GM21737 (cell line): Measurements from ENCODE around the gene EMC8.

Experiments used
- ATAC-seq: cut with Tn5 transposase; IDR thresholded peaks from one replicate; pipeline ENCODE4 v1.9.1; 2021; ENCODE audit warnings: mild to moderate bottlenecking, moderate library complexity; ENCODE audit not compliant: unreplicated experiment

The EMC8 gene

DNA sequence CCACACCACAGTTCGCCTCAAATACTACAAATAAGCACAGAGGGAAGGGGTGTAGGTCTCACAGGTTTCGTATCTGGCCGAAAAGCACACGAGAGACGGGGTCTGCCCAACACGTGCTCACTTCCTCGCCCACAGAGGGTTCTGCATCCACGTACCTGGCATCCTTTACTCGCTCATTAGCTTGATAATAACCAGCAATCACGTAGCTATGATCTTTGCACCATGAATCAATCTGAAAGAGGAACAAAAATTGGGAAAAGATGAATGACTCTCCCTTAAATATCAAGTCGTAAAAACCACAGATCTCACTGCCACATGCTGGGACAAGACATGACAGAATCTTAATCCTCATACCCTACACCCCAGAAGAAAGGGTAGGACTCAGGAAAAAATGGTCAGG, 10.5 kb downstream of the EMC8 start:
- ATAC-seq: no peak

DNA sequence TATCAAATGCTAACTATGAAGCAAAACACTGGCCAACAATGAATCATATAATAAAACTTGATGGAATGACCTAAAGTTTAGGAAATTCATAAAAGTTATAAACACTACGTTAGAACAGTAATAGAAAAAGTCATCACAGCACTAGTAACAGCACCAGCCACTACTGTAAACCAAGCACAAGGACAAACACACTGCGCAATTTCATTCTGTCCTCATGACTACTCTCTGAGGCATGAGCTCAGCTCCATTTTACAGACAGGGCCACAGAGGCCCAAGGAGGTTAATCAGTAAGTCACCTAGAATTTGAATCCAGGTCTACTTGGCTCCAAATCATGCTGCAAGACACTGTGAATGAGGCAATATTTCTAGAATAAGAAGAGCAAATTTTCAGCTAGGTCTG, 13.4 kb downstream of the EMC8 start:
- ATAC-seq: no peak

DNA sequence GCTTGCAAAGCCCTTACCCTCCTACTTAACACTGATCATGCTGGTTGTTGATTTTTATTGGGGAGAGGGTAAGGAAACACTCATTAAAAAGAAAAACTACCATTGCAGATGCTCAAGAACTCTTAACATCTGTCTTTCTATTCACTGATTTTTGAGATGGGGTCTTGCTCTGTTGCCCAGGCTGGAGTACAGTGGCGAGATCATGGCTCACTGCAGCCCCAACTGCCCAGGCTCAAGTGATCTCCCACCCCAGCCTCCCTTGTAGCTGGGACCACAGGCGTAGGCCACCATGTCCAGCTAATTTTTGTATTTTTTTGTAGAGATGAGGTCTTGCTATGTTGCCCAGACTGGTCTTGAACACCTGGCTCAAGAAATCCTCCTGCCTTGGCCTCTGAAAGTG, 14.5 kb downstream of the EMC8 start:
- ATAC-seq: no peak

GRCh38 chr16:85783441-85783840, 15.9 kb downstream of the EMC8 start:
- ATAC-seq: no peak

- no peak for ATAC-seq
These were observed 16.9 kb downstream of the EMC8 start for GRCh38 chr16:85782451-85782850.

DNA sequence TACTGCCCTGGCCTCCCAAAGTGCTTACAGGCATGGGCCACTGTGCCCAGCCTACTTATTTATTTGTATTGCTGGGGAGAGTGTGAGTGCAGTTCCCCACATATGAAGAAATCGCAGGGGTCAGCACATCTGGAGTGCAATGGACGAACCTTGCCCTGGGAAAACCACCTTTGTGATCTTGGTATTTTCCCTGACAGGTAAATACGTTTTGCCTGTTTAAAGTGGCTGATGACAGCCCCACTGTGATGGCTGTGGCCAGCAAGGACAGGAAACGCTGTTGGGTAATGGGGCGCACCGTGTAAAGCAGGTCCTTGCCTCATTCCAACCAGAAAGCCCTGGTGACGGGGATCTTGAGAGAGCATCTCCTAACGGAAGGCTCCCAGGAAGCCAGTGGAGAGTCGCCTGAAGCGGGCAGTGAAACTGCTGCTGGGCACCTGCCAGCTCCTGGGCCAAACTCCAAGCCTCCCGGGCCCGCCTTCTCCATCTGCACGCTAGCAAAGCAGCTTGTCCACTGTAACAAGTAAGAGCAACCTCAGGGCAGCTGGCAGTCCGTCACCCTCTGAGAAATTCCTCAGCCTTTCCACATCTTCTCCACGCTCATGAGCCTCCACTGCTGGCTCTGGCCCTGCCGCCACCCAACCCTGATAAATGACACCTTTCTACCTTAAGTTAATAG, 17.5 kb downstream of the EMC8 start:
- no peak for ATAC-seq

GRCh38 chr16:85781156-85781555, 18.2 kb downstream of the EMC8 start:
- no peak for ATAC-seq

- ATAC-seq: no peak
These were observed 19.1 kb downstream of the EMC8 start for GRCh38 chr16:85780281-85780680.

- no peak for ATAC-seq
These were observed 20.5 kb downstream of the EMC8 start for GRCh38 chr16:85778873-85779272.

- no peak for ATAC-seq
These were observed 21.6 kb downstream of the EMC8 start for GRCh38 chr16:85777583-85778310.

DNA sequence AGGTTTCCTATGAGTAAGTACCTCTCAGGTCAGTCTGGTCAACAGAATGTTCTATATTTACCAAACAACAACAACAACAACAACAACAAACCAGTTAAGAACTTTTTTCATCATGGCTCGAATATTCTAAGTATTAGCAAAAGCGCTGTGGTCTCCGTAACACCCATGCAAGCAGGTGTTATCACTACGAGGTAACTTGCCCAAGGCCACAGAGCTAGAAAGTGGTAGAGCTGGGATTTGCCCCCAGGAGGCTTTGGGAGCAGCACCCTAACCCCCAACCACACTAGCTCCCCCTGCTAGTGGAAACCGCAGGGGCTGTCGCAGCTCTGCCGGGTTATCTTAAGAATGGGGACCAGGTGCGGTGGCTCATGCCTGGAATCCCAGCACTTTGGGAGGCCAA, 24.5 kb downstream of the EMC8 start:
- ATAC-seq: no peak

GRCh38 chr16:85774136-85774535, 25.2 kb downstream of the EMC8 start:
- no peak for ATAC-seq

GRCh38 chr16:85773044-85773443, 26.3 kb downstream of the EMC8 start:
- ATAC-seq: no peak

DNA sequence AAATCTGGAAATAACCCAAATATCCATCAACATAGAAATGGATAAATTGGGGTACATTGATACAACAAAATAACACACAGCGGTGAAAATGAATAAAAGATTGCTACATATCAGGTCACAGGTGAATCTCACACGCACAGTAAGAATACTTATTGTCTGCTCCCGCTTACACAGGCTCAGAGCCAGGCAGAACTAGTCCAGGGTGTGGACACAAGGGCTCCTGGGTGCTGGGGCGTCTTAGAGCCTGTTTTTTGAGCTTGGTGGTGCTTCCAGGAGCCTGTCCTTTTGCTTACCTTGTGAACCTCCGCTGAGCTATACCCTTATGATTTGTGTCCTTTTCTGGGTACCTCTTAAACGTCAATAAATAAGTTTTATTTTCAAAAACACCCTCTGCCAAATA, 28.6 kb downstream of the EMC8 start:
- no peak for ATAC-seq

GRCh38 chr16:85768199-85768598, 31.1 kb downstream of the EMC8 start:
- ATAC-seq: no peak

DNA sequence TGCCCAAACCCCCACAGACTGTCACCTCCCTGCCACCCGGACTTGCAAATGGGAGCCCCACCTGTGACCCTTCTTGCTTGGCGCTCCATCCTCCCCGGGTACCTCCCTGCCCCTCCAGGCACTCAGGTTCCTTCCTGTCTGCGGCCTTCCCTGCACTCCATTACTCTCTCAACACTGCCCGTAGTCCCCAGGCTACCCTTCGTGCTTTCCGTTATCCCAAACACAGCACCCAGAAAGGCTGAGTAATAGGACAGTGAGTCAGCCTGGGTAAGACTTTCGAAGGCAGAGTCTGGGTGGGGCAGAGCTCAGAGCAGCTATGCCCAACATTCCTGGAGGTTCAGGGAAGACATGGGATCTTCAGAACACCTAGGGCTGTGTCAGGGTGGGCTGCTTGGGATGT, 31.8 kb downstream of the EMC8 start:
- no peak for ATAC-seq

- ATAC-seq: no peak
These were observed 33.6 kb downstream of the EMC8 start for GRCh38 chr16:85765767-85766166.

DNA sequence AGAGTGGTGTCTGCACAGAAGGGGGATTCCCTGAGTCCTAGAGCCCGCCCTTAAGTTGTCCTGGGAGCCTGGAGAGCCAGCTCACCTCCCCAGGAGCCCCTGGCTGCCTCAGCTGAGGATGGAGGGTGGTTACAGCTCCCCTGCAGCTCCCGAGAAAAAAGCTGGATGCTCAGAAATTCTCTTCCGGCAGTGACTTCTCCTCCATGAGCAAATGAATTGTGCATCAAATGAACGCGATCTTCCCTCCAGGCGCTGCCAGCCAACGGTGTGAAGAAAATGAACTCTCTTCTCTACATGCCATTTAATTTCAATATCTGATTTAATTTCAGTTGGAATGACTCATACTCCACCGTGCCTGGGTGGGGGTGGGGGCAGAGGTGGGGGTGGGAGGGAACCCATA, 34.1 kb downstream of the EMC8 start:
- no peak for ATAC-seq

DNA sequence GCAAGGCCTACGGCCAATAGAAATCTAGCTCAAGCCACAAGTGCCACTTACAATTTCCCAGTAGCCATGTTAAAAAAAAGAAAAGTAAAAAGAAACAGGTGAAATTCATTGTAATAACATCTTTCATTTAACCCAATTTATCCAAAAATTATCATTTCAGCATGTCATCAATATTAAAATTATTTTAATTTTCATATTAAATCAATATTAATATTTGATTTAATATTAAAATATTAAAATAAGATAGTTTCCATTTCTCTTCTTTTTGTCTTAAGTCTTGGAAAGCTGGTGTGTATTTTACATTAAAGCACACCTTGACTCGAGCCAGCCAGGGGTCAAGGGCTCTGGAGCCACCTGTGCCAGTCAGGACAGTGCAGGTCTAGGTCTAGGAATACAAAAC, 35.7 kb downstream of the EMC8 start:
- ATAC-seq: no peak

GRCh38 chr16:85762970-85763369, 36.4 kb downstream of the EMC8 start:
- ATAC-seq: no peak

- no peak for ATAC-seq
These were observed 37.5 kb downstream of the EMC8 start for GRCh38 chr16:85761861-85762260.

DNA sequence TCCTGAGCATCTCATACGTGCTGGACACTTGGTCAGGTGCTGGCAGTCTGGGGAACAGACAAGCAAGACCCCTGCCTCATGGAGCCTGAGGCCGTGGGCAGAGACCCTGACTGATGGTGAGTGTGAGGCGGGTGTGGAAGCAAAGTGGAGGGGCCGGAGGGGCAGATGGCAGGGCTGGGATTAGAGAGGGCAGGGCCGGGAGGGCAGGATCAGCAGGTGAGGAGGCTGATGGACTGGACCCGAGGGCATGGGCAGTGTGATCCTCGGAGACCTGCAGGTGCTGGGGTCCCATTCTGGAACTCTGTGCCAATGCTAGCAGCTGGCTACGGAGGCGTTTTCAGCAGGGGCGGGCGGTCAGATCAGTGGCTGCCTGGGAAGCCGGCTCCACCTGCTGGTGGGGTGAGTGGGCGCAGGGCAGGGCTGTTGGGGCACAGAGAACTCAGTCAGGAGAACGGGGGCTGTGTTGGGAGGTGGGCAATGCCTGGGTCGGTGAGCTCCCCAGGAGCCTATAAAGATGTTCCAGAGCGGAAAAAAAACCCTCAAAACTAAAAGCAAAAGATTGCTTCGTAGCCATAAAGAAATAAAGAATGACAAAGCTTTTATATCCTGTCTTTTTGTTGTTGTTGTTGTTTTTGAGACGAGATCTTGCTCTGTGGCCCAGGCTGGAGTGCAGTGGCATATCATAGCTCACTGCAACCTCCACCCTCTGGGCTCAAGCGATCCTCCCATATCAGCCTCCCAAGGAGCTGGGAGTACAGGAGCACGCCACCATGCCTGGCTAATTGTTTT, 39.5 kb downstream of the EMC8 start:
- no peak for ATAC-seq
